Pancreas (tissue), 10 donors: ENCODE data around the gene SIRT2. TPM values are rescaled to one million over a fixed set of nuclear protein-coding genes. Genes with fewer than 3 reads are reported as not detected.
"Not testable (repeated sequence)": the region's sequence is repeated elsewhere in the genome, so short reads cannot be mapped to it uniquely, and the experiment has no call there.

Experiments
- ATAC-seq, 4 donors: fragments of 200-7000 bp; cut with Tn5 transposase; one replicate each; pipeline versions ENCODE4 v1.8.0 to v1.9.1; 2020; ENCODE audit warnings: mild to moderate bottlenecking in 4 of 4, moderate library complexity in 4 of 4
- DNase-seq, 6 donors: peaks; one replicate each; pipeline ENCODE4 v3.0.0-alpha.2; 2020
- FAIRE-seq: peaks from 2 replicates; lab custom pipeline; 2012; peaks lifted over from hg19 to GRCh38; lab: Jason Lieb, UNC
- H3K27ac ChIP-seq, 4 donors: fragments of 200-600 bp; sonication (generic); 1 replicate in 3 of 4; 2 replicates in 1 of 4; pipeline versions ENCODE4 v1.5.0 to v1.8.0; 2020
- H3K27me3 ChIP-seq, 4 donors: fragments of 200-600 bp; one replicate each; pipeline ENCODE4 v1.8.0; 2021
- H3K36me3 ChIP-seq, 3 donors: fragments of 200-600 bp; sonication (generic) in 1 of 3; one replicate each; pipeline versions ENCODE4 v1.5.0 to v1.8.0; 2020 to 2021
- H3K4me1 ChIP-seq, 3 donors: fragments of 200-600 bp; one replicate each; pipeline ENCODE4 v1.8.0; 2021
- H3K4me3 ChIP-seq, 4 donors: fragments of 200-600 bp; sonication (generic) in 2 of 4; one replicate each; pipeline versions ENCODE4 v1.5.0 to v1.8.0; 2020 to 2021
- H3K9me3 ChIP-seq, 4 donors: fragments of 200-600 bp; one replicate each; pipeline ENCODE4 v1.8.0; 2021
- CTCF ChIP-seq, 4 donors: fragments of 200-600 bp; sonication (generic) in 3 of 4; IDR thresholded peaks; one replicate each; pipeline versions ENCODE4 v1.5.0 to v1.8.0; 2021; ENCODE audit warnings: antibody characterized with exemption in 4 of 4
- WGBS, 2 donors: extraction: QIAGEN DNeasy Blood & Tissue Kit; methylation state at CpG; one replicate each; pipeline ENCODE4 v1.1.7; 2013; 5-methylcytosine and 5-hydroxymethylcytosine counted together
- intact Hi-C, 3 donors: fragments of 100-400 bp; cut with DNase I; formaldehyde crosslinking; loops; one replicate each; pipeline versions ENCODE4 v1.11.1 to v1.14.2; 2022
- polyA plus RNA-seq, 2 donors: library from polyadenylated mRNA; stranded (reverse); fragments of 200-250 nt; gene quantifications; one replicate each; pipeline ENCODE4 v1.2.3, GENCODE V29; 2013
- total RNA-seq, 6 donors: library from RNA; stranded (reverse); fragmentation: NEBNext Ultra II Directional in 4 of 6; extraction: Animal tissue kit (Norgen Biotek cat#: 25700) in 4 of 6; gene quantifications; one replicate each; pipeline versions ENCODE4 v1.2.1 to v1.2.4, GENCODE V29; 2021 to 2023
- donor health status: healthy with polysubstance abuse.
- donor health status: DM: no; HTN: no; CAD: no; lungs with moderate emphysema.
- donor health status: DM: no; HTN: no; CAD: no.
- donor health status: control.
- donor health status: control.
- donor health status: Bipolar disorder and iron deficiency.
- donor health status: DM: yes; HTN: yes; CAD: no.
- donor health status: DM: no; HTN: no; CAD: no.
- donor health status: DM: no; HTN: no; CAD: no.
- donor health status: DM: yes; HTN: yes; CAD: no.

SIRT2 gene
- total and polyA plus RNA-seq, 8 donors = 16.2 to 44.4 (median 19.8) TPM

GRCh38 chr19:38891771-38892170 is 7.6 kb downstream of the SIRT2 start:
- H3K4me1 ChIP-seq = no peaks in the 10 kb centered on the region
- no peak for DNase-seq
- FAIRE-seq = no peak
- no peak overlapping the region for H3K4me3 ChIP-seq
- no peak for ATAC-seq
- intact Hi-C loops = no loop called here
- no peaks in the 10 kb centered on the region for H3K27me3 ChIP-seq
- no peak overlapping the region for H3K27ac ChIP-seq
- no peaks in the 10 kb centered on the region for H3K9me3 ChIP-seq
- WGBS, 2 donors = 83 to 84% methylated on average over 6 of the region's 6 CpGs
- H3K36me3 ChIP-seq = peaks cover 0 to 20% (median 0%) of the 10 kb centered on the region in 3 donors
- TF ChIP-seq CTCF (IDR thresholded peaks at IDR 0.05) = no peak

GRCh38 chr19:38890686-38891085 is 8.7 kb downstream of the SIRT2 start:
- Histone ChIP-seq H3K4me3 (no peak overlapping the region), H3K36me3 (peaks cover 0 to 20% (median 0%) of the 10 kb centered on the region in 3 donors), H3K27me3 (no peaks in the 10 kb centered on the region), H3K4me1 (peaks cover 0 to 3% (median 0%) of the 10 kb centered on the region in 3 donors), H3K27ac (no peak overlapping the region), H3K9me3 (no peaks in the 10 kb centered on the region)
- TF ChIP-seq CTCF (IDR thresholded peaks at IDR 0.05) = no peak
- DNase-seq (no peak), ATAC-seq (no peak), FAIRE-seq (no peak)
- intact Hi-C loops = no loop called here

GRCh38 chr19:38889803-38890202 is 9.6 kb downstream of the SIRT2 start:
- H3K9me3 ChIP-seq = no peaks in the 10 kb centered on the region
- intact Hi-C loops = no loop called here
- no peak for FAIRE-seq
- peaks cover 0 to 20% (median 0%) of the 10 kb centered on the region in 3 donors for H3K36me3 ChIP-seq
- no peaks in the 10 kb centered on the region for H3K27me3 ChIP-seq
- WGBS, 2 donors = 86 to 90% methylated on average over 8 of the region's 8 CpGs
- H3K27ac ChIP-seq = no peak overlapping the region
- no peak overlapping the region for H3K4me3 ChIP-seq
- ATAC-seq = no peak
- no peak for DNase-seq
- no peak for TF ChIP-seq CTCF (IDR thresholded peaks at IDR 0.05)
- H3K4me1 ChIP-seq = peaks cover 0 to 3% (median 0%) of the 10 kb centered on the region in 3 donors

- no peak for FAIRE-seq
- DNase-seq = no peak
- Histone ChIP-seq H3K27ac (no peak overlapping the region), H3K9me3 (no peaks in the 10 kb centered on the region), H3K27me3 (no peaks in the 10 kb centered on the region), H3K36me3 (peaks cover 0 to 20% (median 0%) of the 10 kb centered on the region in 3 donors), H3K4me3 (no peak overlapping the region), H3K4me1 (peaks cover 0 to 3% (median 0%) of the 10 kb centered on the region in 3 donors)
- intact Hi-C loops = no loop called here
- WGBS, 2 donors = 92 to 94% methylated on average over 17 of the region's 17 CpGs
- no peak for ATAC-seq
- TF ChIP-seq CTCF (IDR thresholded peaks at IDR 0.05) = no peak
Measured at GRCh38 chr19:38888876-38889275, 10.5 kb downstream of the SIRT2 start.

- ATAC-seq, DNase-seq, H3K4me1 ChIP-seq, H3K4me3 ChIP-seq, H3K27me3 ChIP-seq, H3K9me3 ChIP-seq, H3K27ac ChIP-seq, intact Hi-C loops, FAIRE-seq: not testable (repeated sequence)
- WGBS, 2 donors = 92 to 100% methylated on average over 3 of the region's 3 CpGs
- peaks cover 0 to 17% (median 0%) of the 10 kb centered on the region in 3 donors for H3K36me3 ChIP-seq
Measured at GRCh38 chr19:38884691-38885090, 14.7 kb downstream of the SIRT2 start.
